HepG2 (cell line): Measurements from ENCODE around the gene HSF2BP.
"Not testable (repeated sequence)": the region's sequence is repeated elsewhere in the genome, so short reads cannot be mapped to it uniquely, and the experiment has no call there.

Experiments
- RFX5 ChIP-seq: IDR thresholded peaks from 2 replicates; pipeline ENCODE4 v1.6.1; 2011; ENCODE audit warnings: low read depth, low read length, improper control_type of control experiment
- ZNF10 ChIP-seq: sonication (generic); formaldehyde crosslinking; IDR thresholded peaks from 2 replicates; pipeline ENCODE4 v1.4.0; 2020; ENCODE audit warnings: mild to moderate bottlenecking, low read depth, missing genetic modification reagents, borderline replicate concordance
- TF ChIP-seq, protein P1 (sequence below), 2 experiments: sonication (generic) in 1 of 2; formaldehyde crosslinking in 1 of 2; IDR thresholded peaks; 2 replicates each; pipeline versions ENCODE4 v1.4.0 to v1.6.1; 2018 to 2020; ENCODE audit warnings: missing genetic modification reagents in 2 of 2, borderline replicate concordance in 1 of 2, low read depth in 1 of 2, mild to moderate bottlenecking in 1 of 2, missing biosample characterization in 1 of 2

DNA sequence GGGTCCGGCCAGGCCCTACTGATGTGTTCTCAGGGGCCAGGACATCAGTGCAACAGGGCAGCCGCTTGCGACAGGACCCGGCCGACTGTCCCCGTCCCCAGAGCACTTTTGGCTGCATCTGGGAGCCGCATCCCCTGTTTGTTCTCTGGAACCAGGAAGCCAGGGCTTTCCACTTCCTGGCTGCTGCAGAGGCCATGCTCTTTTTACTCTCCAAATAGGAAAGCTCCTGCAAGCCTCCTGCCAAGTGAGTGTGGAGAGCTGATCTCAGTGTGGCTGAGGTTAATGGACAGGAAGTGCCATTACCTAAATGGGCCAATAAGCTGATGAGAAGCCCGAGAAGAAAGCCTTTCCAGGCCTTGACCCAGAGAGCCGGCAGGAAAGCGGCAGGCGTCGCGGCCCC lies 180.1 kb downstream of the HSF2BP start:
- TF ChIP-seq, protein P1, sequence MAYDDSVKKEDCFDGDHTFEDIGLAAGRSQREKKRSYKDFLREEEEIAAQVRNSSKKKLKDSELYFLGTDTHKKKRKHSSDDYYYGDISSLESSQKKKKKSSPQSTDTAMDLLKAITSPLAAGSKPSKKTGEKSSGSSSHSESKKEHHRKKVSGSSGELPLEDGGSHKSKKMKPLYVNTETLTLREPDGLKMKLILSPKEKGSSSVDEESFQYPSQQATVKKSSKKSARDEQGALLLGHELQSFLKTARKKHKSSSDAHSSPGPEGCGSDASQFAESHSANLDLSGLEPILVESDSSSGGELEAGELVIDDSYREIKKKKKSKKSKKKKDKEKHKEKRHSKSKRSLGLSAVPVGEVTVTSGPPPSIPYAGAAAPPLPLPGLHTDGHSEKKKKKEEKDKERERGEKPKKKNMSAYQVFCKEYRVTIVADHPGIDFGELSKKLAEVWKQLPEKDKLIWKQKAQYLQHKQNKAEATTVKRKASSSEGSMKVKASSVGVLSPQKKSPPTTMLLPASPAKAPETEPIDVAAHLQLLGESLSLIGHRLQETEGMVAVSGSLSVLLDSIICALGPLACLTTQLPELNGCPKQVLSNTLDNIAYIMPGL (CRISPR knock-in tag; IDR thresholded peaks at IDR 0.05; ENCODE audit: borderline replicate concordance in 1 of 2, low read depth in 1 of 2), result not testable (repeated sequence)
- not testable (repeated sequence) for TF ChIP-seq ZNF10, RFX5
